Lower lobe of right lung (tissue), 2 donors: ENCODE results near the gene LRRC47. TPM values are rescaled to one million over a fixed set of nuclear protein-coding genes. Genes with fewer than 3 reads are reported as not detected.

ENCODE experiments used
- ATAC-seq, 2 donors: fragments of 200-7000 bp; cut with Tn5 transposase; one replicate each; pipeline ENCODE4 v1.9.1; 2020 to 2022; ENCODE audit warnings: mild to moderate bottlenecking in 2 of 2, moderate library complexity in 2 of 2
- DNase-seq: peaks from one replicate; pipeline ENCODE4 v3.0.0-alpha.2; 2020
- H3K27ac ChIP-seq: fragments of 200-600 bp; one replicate; pipeline ENCODE4 v1.8.0; 2022
- H3K27me3 ChIP-seq: fragments of 200-600 bp; one replicate; pipeline ENCODE4 v1.8.0; 2022; ENCODE audit warnings: low read depth
- H3K36me3 ChIP-seq: fragments of 200-600 bp; one replicate; pipeline ENCODE4 v1.8.0; 2022; ENCODE audit warnings: mild to moderate bottlenecking
- H3K4me1 ChIP-seq: fragments of 200-600 bp; one replicate; pipeline ENCODE4 v1.8.0; 2022
- H3K4me3 ChIP-seq: fragments of 200-600 bp; one replicate; pipeline ENCODE4 v1.8.0; 2022; ENCODE audit warnings: mild to moderate bottlenecking
- H3K9me3 ChIP-seq: fragments of 200-600 bp; one replicate; pipeline ENCODE4 v1.8.0; 2022
- intact Hi-C: fragments of 100-400 bp; cut with DNase I; formaldehyde crosslinking; loops from one replicate; pipeline ENCODE4 v1.11.0; 2022
- long read RNA-seq: library from polyadenylated mRNA; unstranded; transcript quantifications from one replicate; pipeline ENCODE4 v2.0.0, GENCODE V29; 2021
- total RNA-seq: library from RNA; stranded (reverse); fragmentation: NEBNext Ultra II Directional; extraction: Animal tissue kit (Norgen Biotek cat#: 25700); gene quantifications from one replicate; pipeline ENCODE4 v1.2.1, GENCODE V29; 2021
- TF ChIP-seq, protein P1 (sequence below): fragments of 200-600 bp; IDR thresholded peaks from one replicate; pipeline ENCODE4 v1.8.0; 2022; ENCODE audit warnings: antibody characterized with exemption, mild to moderate bottlenecking
- donor health status: DM: no; HTN: yes; CAD: no; lungs with severe emphysema.

The LRRC47 gene
- total RNA-seq: 34.4 TPM
- long read RNA-seq, full-length matches to known transcripts: 103 of 117 reads
- long read RNA-seq, partial matches to known transcripts: 6 of 117 reads
- long read RNA-seq, other reads (novel, unspliced or antisense): 8 of 117 reads

DNA sequence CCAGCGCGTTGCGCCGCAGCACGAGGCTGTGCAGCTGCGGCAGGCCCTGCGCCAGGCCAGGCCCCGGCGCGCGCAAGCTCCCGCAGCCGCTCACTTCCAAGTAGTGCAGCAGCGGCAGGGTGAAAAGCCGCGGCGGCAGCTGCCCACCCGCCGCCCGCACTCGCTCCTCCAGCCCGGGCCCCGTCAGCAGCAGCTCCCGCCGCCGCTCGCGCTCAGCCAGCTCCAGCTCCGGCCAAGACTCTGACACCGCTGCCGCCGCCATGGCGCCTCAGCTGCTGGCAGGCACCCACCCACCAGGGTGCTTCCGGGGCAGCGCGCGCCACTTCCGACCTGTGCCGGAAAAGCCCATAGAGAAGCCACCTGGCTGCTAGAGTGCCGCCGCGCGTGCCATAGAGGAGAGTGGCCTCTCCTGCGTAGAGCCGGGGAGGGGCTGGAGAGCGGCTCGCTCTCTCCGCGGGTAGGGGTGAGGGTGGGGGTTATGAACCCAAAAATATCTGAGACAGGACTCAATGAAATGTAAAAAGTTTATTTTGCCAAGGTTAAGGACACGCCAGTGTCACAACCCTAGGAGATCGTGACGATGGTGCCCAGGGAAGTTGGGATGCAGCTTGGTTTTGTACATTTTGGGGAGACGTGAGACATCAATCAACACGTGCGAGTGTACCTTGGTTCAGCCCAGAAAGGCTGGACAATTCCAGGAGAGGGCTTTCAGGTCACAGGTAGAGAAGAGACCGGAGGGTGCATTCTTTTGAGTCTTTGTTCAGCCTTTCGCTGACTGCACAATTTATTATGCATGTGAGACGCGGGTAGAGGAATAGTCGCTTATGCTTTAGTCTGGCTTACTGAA lies at the start of gene LRRC47:
Gene LRRC47 (minus strand): TSS at position 284 of the 847 bp plus-strand sequence. CDS start 22 bp downstream, at position 262.
- intact Hi-C loops: no loop called here
- peak; percentile 98 for DNase-seq
- H3K4me1 ChIP-seq: peaks cover 36% of the 10 kb centered on the region
- H3K27ac ChIP-seq: peak within 1 kb of the TSS; percentile 80
- H3K4me3 ChIP-seq: peak within 1 kb of the TSS; percentile 72
- no peaks in the 10 kb centered on the region for H3K9me3 ChIP-seq
- peak; percentile 100 for ATAC-seq
- TF ChIP-seq, protein P1, sequence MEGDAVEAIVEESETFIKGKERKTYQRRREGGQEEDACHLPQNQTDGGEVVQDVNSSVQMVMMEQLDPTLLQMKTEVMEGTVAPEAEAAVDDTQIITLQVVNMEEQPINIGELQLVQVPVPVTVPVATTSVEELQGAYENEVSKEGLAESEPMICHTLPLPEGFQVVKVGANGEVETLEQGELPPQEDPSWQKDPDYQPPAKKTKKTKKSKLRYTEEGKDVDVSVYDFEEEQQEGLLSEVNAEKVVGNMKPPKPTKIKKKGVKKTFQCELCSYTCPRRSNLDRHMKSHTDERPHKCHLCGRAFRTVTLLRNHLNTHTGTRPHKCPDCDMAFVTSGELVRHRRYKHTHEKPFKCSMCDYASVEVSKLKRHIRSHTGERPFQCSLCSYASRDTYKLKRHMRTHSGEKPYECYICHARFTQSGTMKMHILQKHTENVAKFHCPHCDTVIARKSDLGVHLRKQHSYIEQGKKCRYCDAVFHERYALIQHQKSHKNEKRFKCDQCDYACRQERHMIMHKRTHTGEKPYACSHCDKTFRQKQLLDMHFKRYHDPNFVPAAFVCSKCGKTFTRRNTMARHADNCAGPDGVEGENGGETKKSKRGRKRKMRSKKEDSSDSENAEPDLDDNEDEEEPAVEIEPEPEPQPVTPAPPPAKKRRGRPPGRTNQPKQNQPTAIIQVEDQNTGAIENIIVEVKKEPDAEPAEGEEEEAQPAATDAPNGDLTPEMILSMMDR: no peak
- H3K27me3 ChIP-seq: no peaks in the 10 kb centered on the region
- peaks cover 10% of the 10 kb centered on the region for H3K36me3 ChIP-seq

DNA sequence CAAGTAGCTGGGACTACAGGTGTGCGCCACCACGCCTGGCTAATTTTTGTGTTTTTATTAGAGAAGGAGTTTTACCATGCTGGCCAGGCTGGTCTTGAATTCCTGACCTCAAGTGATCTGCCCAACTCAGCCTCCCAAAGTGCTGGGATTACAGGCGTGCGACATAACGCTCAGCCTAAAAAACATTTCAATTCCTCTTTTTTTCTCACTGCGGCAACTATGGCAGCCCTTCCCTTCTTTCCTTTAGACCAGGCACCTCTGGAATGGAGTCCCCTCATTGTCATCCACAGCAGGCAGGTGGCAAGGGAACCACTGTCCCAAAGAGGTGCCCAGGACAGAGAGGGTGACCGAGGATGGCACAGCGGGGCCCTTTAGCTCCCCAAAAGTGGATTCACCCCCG lies 46.6 kb upstream of the LRRC47 start:
- no peak for DNase-seq

DNA sequence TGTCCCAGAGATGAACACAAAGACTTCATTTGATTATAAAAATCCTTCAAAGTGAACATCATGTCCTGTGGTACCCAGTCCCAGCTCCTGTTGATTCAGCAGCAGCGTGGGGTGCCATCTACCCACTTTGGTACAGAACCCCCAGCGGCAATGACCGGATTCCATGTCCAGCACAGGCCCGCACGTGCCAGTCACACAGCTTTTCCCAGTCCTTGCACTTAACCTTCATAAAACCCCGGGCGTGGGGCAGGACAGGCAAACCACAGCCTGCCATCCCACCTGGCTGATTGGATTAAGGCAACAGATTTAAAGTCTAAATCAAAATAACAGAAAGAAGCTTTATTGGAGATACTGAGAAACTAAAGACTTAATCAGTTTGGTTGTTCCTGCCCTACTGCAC lies 45.2 kb upstream of the LRRC47 start:
- no peak for ATAC-seq
- TF ChIP-seq, protein P1: no peak
- no peak overlapping the region for H3K4me3 ChIP-seq
- DNase-seq: no peak
- no peak overlapping the region for H3K27ac ChIP-seq
- H3K36me3 ChIP-seq: peaks cover 90% of the 10 kb centered on the region
- H3K27me3 ChIP-seq: no peaks in the 10 kb centered on the region
- no peaks in the 10 kb centered on the region for H3K4me1 ChIP-seq
- intact Hi-C loops: no loop called here
- peaks cover 8% of the 10 kb centered on the region for H3K9me3 ChIP-seq

More for the DNA sequence above, 46.6 kb upstream of the LRRC47 start:
- Histone ChIP-seq H3K36me3 (peaks cover 90% of the 10 kb centered on the region), H3K4me3 (no peak overlapping the region), H3K4me1 (no peaks in the 10 kb centered on the region), H3K27me3 (no peaks in the 10 kb centered on the region), H3K27ac (no peak overlapping the region), H3K9me3 (peaks cover 1% of the 10 kb centered on the region)
- ATAC-seq: no peak
- TF ChIP-seq, protein P1: no peak
- intact Hi-C loops: no loop called here

DNA sequence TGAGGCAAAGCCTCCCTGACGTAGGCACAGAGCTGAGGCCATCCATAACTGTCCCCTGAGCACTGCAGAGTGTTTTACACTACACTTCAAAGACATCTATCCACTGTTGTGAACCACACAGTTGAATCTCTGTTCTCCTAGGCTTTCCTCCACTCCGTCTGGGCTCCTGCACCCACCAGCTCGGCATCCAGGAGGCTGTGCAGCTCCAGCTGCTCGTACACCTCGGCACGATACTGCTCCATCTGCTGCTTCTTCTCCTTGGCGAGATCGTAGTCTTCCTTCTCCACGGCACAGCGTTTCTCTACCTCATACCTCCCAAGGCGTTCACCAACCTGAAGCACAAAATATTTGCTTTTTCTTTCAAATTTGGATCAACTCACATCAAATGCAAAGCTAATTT lies 42.5 kb upstream of the LRRC47 start:
- no peak for ATAC-seq
- Histone ChIP-seq H3K9me3 (peaks cover 8% of the 10 kb centered on the region), H3K36me3 (peaks cover 84% of the 10 kb centered on the region), H3K4me3 (no peak overlapping the region), H3K27ac (no peak overlapping the region), H3K27me3 (no peaks in the 10 kb centered on the region), H3K4me1 (no peaks in the 10 kb centered on the region)
- TF ChIP-seq, protein P1: no peak
- no peak for DNase-seq
- intact Hi-C loops: no loop called here

DNA sequence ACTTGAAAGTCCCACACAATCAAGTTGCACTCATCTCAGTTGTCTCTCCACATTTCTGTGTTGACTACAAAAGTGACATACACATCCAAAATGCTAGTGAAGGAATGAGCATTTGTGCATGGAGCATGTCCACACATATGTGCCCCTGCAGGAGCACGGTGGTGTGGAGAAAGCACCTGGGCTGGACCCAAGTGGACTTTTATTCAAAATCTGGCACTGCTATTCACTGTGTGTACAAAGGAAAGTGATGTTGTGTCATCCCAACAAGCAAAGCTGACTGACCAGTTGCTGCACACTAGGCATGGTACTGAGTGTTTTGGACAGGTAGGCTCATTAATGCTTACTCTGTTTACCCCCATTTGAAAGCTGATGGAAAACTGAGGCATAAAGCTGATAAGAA lies 41.4 kb upstream of the LRRC47 start:
- DNase-seq (no peak), ATAC-seq (no peak)
- Histone ChIP-seq H3K27ac (no peak overlapping the region), H3K36me3 (peaks cover 86% of the 10 kb centered on the region), H3K4me1 (no peaks in the 10 kb centered on the region), H3K9me3 (peaks cover 8% of the 10 kb centered on the region), H3K4me3 (no peak overlapping the region), H3K27me3 (no peaks in the 10 kb centered on the region)
- intact Hi-C loops: no loop called here
- TF ChIP-seq, protein P1: no peak
